ENCODE data around the gene TRIM33.

- TF ChIP-seq CTCF (conservative IDR thresholded peaks at IDR 0.05; ENCODE audit: low read depth, low read length) (no peak), EZH2 (IDR thresholded peaks at IDR 0.05; ENCODE audit: borderline replicate concordance, low read depth, low read length, poor library complexity, severe bottlenecking) (no peak)
Measured at GRCh38 chr1:114390960-114391359, 120.0 kb downstream of the TRIM33 start.
